Neural cell (in vitro differentiated cells): ENCODE results near the gene TMTC1.

Experiments
- EP300 ChIP-seq: fragments of 450-650 bp; conservative IDR thresholded peaks from 2 replicates; pipeline ENCODE4 v1.6.1; 2014; ENCODE audit warnings: antibody characterized with exemption, mild to moderate bottlenecking, moderate library complexity; ENCODE audit not compliant: poor library complexity, severe bottlenecking
- EZH2 ChIP-seq: fragments of 200-600, 300-800 bp; shearing (Covaris generic), sonication (generic); IDR thresholded peaks from 2 replicates; pipeline ENCODE4 v1.6.1; 2014; ENCODE audit warnings: antibody characterized with exemption, low read length, borderline replicate concordance, mild to moderate bottlenecking; ENCODE audit not compliant: insufficient read depth, poor library complexity, severe bottlenecking
- POLR2AphosphoS5 ChIP-seq: IDR thresholded peaks from 2 replicates; pipeline ENCODE4 v1.6.1; 2012
- RAD21 ChIP-seq: fragments of 450-650 bp; conservative IDR thresholded peaks from 2 replicates; pipeline ENCODE4 v1.6.1; 2014; ENCODE audit warnings: antibody characterized with exemption, mild to moderate bottlenecking, moderate library complexity
- SMC3 ChIP-seq: fragments of 450-650 bp; conservative IDR thresholded peaks from 2 replicates; pipeline ENCODE4 v1.6.1; 2014; ENCODE audit warnings: antibody characterized with exemption, mild to moderate bottlenecking, moderate library complexity; ENCODE audit not compliant: poor library complexity
- TAF1 ChIP-seq: IDR thresholded peaks from 2 replicates; pipeline ENCODE4 v1.6.1; 2012; ENCODE audit warnings: low read depth
- TF ChIP-seq, protein P1 (sequence below): fragments of 450-650 bp; IDR thresholded peaks from 2 replicates; pipeline ENCODE4 v1.5.1; 2014; ENCODE audit warnings: antibody characterized with exemption, mild to moderate bottlenecking, moderate library complexity; ENCODE audit not compliant: poor library complexity, severe bottlenecking
- TF ChIP-seq, protein P2 (sequence below): IDR thresholded peaks from 2 replicates; pipeline ENCODE4 v1.6.1; 2012; ENCODE audit warnings: borderline replicate concordance

DNA sequence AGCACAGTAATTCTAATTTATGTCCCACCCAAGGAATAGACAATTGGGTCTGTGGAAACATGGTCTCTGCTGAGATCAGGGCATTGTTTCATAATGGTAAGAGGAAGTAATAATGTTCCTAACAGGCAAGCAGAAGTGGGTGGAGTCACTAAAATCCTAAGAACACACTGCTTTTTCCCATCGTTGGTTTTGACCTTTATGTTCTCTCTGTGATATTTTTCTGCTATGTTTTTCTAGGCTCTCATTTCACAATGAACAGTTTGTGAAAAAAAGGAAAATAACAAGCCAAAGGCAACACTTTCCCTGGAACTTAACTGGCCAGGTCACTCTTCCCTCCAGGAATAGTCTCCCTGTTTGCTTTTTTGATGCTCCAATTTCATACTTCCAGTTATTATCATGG lies 205.7 kb downstream of the TMTC1 start:
- TF ChIP-seq RAD21 (no peak), TAF1 (no peak), EP300 (no peak), POLR2AphosphoS5 (no peak), EZH2 (no peak), SMC3 (no peak)
- TF ChIP-seq, protein P1, sequence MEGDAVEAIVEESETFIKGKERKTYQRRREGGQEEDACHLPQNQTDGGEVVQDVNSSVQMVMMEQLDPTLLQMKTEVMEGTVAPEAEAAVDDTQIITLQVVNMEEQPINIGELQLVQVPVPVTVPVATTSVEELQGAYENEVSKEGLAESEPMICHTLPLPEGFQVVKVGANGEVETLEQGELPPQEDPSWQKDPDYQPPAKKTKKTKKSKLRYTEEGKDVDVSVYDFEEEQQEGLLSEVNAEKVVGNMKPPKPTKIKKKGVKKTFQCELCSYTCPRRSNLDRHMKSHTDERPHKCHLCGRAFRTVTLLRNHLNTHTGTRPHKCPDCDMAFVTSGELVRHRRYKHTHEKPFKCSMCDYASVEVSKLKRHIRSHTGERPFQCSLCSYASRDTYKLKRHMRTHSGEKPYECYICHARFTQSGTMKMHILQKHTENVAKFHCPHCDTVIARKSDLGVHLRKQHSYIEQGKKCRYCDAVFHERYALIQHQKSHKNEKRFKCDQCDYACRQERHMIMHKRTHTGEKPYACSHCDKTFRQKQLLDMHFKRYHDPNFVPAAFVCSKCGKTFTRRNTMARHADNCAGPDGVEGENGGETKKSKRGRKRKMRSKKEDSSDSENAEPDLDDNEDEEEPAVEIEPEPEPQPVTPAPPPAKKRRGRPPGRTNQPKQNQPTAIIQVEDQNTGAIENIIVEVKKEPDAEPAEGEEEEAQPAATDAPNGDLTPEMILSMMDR, result no peak
- TF ChIP-seq, protein P2, sequence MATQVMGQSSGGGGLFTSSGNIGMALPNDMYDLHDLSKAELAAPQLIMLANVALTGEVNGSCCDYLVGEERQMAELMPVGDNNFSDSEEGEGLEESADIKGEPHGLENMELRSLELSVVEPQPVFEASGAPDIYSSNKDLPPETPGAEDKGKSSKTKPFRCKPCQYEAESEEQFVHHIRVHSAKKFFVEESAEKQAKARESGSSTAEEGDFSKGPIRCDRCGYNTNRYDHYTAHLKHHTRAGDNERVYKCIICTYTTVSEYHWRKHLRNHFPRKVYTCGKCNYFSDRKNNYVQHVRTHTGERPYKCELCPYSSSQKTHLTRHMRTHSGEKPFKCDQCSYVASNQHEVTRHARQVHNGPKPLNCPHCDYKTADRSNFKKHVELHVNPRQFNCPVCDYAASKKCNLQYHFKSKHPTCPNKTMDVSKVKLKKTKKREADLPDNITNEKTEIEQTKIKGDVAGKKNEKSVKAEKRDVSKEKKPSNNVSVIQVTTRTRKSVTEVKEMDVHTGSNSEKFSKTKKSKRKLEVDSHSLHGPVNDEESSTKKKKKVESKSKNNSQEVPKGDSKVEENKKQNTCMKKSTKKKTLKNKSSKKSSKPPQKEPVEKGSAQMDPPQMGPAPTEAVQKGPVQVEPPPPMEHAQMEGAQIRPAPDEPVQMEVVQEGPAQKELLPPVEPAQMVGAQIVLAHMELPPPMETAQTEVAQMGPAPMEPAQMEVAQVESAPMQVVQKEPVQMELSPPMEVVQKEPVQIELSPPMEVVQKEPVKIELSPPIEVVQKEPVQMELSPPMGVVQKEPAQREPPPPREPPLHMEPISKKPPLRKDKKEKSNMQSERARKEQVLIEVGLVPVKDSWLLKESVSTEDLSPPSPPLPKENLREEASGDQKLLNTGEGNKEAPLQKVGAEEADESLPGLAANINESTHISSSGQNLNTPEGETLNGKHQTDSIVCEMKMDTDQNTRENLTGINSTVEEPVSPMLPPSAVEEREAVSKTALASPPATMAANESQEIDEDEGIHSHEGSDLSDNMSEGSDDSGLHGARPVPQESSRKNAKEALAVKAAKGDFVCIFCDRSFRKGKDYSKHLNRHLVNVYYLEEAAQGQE, result no peak
